Stimulated activated CD4-positive, alpha-beta T cell treated with anti-CD3 and anti-CD28 coated beads, Interleukin-4, amount 100 ng/mL, for 24 hours (primary cell): ENCODE measurements around the gene SLC25A53.
"Not testable (repeated sequence)": the region's sequence is repeated elsewhere in the genome, so short reads cannot be mapped to it uniquely, and the experiment has no call there.

Experiments
- DNase-seq: peaks from one replicate; pipeline ENCODE4 v3.0.0-alpha.2; 2020

SLC25A53 gene

DNA sequence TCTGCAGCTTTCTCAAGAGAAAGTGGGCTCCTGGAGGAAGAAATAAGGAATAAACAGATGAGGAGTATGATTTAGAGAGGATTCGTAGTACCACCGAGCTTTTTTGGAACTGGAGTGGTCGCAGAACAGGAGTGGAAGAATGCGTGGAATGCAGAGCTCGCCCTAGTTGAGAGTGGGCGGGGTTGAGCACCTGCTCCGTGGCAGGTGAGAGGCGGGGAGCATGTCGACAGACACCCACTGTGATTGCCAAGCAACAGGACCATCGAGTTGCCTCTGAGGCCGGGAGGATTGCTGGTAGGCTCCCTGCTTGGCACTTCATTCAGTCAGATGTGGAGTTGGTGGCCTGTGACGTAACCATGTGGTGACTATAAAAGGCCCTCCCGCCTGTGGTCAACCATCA is 101.9 kb downstream of the SLC25A53 start:
- not testable (repeated sequence) for DNase-seq
